ENCODE measurements around the gene TRIO.
"Not testable (repeated sequence)": the region's sequence is repeated elsewhere in the genome, so short reads cannot be mapped to it uniquely, and the experiment has no call there.

The TRIO gene

GRCh38 chr5:14187660-14188059 lies 44.5 kb downstream of the TRIO start:
- DNase-seq: no peak

DNA sequence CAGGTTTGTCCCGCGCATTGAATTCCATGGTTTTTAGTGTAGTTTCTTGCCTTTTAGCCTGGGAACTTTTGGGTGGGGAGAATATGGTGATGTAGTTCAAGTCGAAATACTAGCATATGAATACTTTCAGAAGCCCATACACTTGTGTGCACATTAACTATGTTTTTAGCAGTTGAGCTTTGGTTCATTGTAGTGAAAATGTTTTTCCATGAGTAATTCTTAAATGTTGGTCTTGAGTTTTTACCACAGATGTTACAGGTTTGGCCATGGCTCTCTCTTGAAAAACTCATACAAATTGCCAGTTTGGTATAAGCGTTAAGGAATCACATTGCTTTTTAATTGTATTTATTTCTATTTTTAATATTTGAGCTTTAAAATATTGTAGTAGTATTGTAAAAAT lies 45.6 kb downstream of the TRIO start:
- DNase-seq: no peak

DNA sequence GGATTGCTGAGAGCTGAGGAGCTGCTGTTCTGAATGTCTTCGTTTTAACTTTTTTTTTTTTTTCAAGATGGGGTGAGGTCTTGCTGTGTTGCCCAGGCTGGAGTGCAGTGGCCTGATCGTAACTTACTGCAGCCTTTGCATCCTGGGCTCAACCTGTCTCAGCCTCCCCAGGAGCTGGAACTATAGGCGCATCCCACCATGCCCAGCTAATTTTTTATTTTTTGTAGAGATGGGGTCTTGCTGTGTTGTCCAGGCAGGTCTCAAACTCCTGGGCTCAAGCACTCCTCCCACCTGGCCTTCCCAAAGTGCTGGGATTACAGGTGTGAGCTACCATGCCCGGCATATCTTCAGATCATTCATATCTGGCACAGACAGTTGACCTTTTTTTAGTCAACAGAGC lies 46.5 kb downstream of the TRIO start:
- DNase-seq: no peak

GRCh38 chr5:14190194-14191164 lies 47.3 kb downstream of the TRIO start:
- DNase-seq: no peak

DNA sequence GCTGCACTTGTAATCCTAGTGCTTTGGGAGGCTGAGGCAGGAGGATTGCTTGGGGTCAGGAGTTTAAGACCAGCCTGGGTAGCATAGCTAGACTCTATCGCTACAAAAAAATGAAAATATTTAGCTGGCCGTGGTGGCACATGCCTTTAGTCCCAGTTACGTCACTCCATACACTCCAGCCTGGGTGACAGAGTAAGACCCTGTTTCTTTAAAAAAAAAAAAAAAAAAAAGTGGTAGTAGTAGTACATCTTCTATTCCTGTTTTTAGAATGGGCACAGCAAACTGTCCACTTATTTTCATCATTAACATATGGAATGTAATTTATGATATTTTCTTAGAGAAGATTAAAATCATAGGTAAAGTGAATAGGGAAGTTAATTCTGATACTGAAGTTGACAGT lies 48.2 kb downstream of the TRIO start:
- DNase-seq: no peak

DNA sequence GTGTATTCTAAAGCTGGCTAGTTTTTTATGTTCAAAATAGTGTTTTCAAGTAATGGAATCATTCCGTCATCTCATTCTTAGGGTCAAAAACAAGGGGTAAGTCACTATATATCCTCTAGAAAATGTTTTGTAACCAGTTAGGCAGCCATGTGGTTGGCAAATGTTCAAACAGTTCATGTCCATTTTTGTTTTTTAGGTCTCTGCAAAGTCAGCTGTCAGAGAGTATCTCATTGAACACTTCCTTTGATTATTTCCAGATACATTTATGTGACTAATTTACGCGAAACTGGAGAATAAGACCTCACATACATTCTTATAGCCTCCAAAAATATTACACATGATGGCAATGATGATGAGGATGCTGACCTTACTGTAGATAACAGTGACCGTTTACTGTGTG lies 50.4 kb downstream of the TRIO start:
- DNase-seq: no peak

- DNase-seq: no peak
These were observed 52.4 kb downstream of the TRIO start for GRCh38 chr5:14195588-14195987.

DNA sequence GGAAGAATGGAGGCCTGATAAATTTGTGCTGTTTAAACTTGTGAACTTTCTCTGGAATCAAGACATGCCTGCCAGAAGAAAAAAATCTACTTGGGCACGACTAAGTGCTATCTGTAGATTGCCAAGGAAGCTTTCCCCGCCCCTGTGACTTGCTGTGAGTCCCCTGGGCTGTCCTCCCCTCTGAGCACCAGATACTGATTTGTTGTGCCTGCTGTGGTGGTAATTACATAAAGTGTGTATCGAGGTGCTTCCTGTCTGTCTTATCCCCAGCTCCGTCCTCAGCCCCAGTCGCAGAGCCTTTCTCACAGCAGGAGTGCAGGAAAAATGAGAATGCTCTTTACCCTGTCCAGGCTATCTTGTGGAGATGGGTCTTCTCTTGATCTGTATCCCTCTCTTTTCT lies 53.9 kb downstream of the TRIO start:
- DNase-seq: no peak

DNA sequence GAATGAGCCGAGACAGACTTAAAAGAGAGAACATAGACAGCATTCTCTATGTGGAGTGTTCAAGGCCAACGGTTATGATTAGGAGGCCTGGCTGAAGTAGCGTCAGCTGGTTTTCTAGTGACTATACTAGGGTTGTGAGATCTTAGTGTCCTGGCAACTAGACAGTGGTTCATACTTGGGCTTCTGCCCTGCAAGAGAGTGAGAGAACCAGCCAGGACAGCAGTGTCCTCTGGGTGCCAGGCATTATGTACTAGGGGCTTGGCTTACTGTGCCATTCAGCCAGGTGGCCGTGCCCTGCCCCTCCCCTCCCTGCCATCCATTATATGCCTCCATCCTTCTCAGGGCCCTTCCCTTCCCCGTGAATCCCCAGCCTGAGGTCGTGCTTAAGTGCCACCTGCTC lies 56.8 kb downstream of the TRIO start:
- no peak for DNase-seq

GRCh38 chr5:14200312-14200990 lies 57.3 kb downstream of the TRIO start:
- DNase-seq: no peak

DNA sequence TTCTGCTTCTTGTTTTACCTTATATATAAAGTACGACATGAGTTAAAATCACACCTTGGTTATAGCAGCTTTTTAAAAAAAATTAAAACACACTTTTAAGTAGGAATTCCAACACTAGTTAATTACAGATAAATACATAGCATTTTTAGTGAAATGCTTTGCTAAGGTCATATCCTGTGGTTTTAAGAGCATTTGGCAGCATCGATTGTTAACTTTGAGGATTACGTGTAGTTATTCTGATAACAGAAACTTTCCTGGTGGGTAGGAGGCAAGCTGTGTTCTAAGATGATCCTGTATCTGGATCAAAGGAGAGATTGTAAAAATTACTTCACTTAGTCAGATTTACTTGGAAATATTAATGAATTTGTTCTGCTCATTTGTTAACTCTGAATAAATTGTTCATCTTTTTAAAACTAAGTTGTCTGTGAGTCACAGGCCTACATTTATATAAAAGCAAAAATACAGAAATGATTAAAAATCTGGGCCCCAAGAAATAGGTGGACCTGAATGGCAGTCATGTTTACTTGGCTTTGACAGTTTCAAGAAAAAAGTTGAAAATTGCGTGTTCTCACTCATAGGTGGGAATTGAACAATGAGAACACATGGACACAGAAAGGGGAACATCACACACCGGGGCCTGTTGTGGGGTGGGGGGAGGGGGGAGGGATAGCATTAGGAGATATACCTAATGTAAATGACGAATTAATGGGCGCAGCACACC lies 58.3 kb downstream of the TRIO start:
- DNase-seq: no peak

DNA sequence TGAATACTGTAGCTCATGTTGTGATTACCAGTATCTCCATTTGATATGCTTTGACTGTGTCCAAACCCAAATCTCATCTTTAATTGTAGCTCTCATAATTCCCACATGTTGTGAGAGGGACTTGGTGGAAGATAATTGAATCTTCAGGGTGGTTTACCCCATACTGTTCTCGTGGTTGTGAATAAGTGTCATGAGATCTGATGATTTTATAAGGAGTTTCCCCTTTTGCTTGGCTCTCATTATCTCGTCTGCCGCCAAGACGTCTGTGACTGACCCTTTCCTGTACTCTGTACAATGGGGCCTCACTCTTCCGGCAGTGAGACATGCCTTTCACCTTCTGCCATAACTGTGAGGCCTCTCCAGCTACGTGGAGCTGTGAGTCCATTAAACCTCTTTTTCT lies 59.3 kb downstream of the TRIO start:
- no peak for DNase-seq

GRCh38 chr5:14204011-14204670 lies 61.0 kb downstream of the TRIO start:
- DNase-seq: no peak

DNA sequence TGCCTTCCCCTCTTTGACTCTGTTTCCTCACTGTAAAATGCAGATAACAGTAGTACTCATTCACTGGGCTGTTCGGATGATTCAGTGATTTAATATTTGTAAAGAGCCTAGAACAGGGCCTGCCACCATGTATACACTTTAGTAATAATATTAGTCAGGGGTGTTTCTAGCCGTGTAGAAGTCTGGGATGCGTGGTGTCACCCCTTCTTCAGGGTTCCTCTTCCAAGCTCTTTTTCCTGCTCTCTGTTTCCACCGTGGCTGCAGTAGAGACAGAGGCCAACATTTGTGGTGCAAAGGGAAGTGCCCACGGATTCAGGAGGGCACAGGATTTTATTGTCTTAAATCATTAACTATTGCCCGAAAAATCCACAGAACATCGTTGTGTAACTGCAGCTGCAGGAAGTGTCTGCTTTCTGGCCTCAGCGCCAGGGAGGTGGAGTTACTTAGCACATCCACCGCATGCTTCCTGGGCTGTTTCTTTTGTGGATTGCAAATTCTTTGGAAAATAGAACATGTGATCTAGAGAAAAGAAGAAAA lies 61.7 kb downstream of the TRIO start:
- no peak for DNase-seq

- no peak for DNase-seq
These were observed 63.0 kb downstream of the TRIO start for GRCh38 chr5:14206028-14206725.

GRCh38 chr5:14207428-14207827 lies 64.3 kb downstream of the TRIO start:
- not testable (repeated sequence) for DNase-seq

- no peak for DNase-seq
These were observed 65.2 kb downstream of the TRIO start for GRCh38 chr5:14208071-14209021.

DNA sequence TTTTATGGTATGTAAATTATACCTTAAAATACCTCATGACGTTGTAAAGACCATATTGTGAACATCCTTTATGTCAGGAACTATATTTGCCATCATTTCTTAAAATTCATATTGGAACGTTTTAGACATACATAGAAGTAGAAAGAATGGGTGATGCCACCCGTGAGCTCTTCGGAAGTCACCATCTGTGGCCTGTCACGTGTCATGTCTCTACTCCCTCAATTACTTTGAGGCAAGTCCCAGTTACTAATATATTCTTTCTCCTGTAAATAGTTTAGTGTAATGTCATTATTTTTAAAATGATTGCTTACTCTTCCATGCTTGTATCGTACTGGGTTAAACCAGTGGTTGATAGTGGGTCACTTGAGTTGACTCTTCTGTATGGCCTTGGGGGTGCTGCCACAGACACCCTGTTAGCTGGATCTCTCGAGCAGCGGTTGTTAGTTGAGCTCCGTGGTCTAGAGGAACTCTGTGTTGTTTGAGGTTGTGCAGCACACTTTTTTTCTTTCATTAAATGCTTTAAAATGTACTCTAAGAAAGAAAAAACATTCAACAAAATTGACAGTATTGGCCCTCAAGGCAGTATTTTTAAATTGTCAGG lies 66.2 kb downstream of the TRIO start:
- DNase-seq: no peak

GRCh38 chr5:14209836-14210235 lies 66.7 kb downstream of the TRIO start:
- DNase-seq: no peak

GRCh38 chr5:14210729-14211128 lies 67.6 kb downstream of the TRIO start:
- no peak for DNase-seq

Data from NCI-H526 treated with DMSO at 0.1 percent for 48 hours (cell line).